Fibroblast of lung (primary cell): ENCODE results near the gene MPP2.

ENCODE experiments used
- CTCF ChIP-seq, 2 donors: IDR thresholded peaks in 1 of 2; conservative IDR thresholded peaks in 1 of 2; 1 replicate in 1 of 2; 2 replicates in 1 of 2; pipeline ENCODE4 v1.5.1; 2011 to 2012; ENCODE audit warnings: low read length in 2 of 2, control low read depth in 1 of 2, inconsistent platforms in 1 of 2, low read depth in 1 of 2, mild to moderate bottlenecking in 1 of 2
- EZH2 ChIP-seq: IDR thresholded peaks from 2 replicates; pipeline ENCODE4 v1.5.1; 2012; ENCODE audit warnings: low read length, control low read depth, mild to moderate bottlenecking; ENCODE audit errors: missing control alignments

GRCh38 chr17:43857957-43858600 is 49.3 kb downstream of the MPP2 start:
- no peak for TF ChIP-seq CTCF (conservative IDR thresholded peaks at IDR 0.05 in 1 of 2, IDR thresholded peaks at IDR 0.05 in 1 of 2; ENCODE audit: low read depth in 1 of 2, low read length in 2 of 2)
- no peak for TF ChIP-seq EZH2
